ENCODE measurements around the gene SAPCD2.

SAPCD2 gene

DNA sequence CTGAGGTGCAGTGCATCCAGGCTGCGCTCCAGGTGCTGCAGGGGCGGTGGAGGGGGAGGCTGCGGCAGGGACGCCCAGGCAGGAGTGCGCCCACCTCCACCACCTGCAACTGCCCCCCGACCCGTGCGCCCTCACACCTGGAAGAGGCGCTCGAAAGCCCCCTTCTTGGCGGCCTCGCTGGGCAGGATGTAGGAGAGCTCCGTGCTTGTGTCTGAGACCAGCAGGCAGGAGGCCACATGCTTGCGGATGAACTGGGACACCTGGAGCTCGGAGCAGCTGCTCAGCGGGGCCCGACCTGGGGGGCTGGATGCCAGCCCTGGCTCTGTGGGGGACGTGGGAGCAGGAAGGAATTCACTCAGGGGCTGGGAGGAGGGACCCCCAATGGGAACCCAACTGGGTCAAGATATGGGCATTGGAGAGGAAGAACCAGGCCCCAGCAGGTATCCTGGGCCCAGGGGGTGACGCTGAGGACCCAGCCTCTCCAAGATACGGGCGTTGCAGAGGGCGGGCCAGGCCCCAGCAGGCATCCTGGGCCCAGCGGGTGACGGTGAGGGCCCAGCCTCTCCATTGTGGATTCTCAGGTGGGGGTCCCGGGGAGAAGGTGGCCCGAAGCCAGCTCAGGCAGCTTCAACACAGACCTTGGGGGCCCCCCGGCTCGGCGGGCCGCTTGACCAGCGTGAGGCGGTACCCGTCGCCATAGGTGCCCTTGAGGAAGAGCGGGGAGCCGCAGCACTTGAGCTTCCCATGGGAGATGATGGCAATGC is 55.4 kb downstream of the SAPCD2 start:
- no peak for DNase-seq

DNA sequence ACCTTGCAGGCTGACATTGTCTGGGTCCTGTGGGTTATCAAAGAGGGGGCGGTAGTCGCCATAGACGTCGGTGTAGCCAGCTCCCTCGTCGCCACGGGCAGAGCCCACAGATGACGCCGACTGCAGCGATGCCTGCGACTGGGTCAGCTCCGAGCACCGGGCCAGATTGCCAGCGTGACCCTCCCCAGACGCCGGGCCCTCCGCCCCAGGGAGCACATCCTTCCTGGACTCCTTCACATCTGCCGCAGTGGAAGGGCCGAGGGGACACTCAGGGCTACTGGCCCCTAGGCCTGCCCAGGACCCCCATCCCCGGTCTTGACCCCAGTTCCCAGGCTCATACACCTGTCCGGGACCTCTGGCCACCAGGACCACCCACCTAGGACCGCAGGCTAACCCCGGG is 56.2 kb downstream of the SAPCD2 start:
- DNase-seq = no peak

DNA sequence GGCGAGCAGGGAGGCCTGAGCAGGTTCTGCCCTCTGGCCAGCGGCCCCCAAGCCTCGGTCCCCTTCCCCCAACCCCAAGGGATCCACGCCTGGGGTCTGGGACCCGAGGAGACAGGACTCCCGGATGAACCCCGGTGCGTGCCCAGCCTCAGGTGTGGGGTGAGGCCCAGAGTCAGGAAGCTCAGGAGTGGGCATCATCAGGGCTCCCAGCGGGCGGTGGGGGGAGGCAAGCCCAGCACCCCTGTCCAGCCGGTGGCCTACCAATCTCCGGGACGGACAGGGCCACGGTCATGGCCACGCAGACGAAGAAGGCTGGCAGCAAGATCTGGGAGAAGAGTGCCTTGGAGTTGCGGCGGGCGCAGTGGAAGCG is 56.8 kb downstream of the SAPCD2 start:
- DNase-seq = no peak

DNA sequence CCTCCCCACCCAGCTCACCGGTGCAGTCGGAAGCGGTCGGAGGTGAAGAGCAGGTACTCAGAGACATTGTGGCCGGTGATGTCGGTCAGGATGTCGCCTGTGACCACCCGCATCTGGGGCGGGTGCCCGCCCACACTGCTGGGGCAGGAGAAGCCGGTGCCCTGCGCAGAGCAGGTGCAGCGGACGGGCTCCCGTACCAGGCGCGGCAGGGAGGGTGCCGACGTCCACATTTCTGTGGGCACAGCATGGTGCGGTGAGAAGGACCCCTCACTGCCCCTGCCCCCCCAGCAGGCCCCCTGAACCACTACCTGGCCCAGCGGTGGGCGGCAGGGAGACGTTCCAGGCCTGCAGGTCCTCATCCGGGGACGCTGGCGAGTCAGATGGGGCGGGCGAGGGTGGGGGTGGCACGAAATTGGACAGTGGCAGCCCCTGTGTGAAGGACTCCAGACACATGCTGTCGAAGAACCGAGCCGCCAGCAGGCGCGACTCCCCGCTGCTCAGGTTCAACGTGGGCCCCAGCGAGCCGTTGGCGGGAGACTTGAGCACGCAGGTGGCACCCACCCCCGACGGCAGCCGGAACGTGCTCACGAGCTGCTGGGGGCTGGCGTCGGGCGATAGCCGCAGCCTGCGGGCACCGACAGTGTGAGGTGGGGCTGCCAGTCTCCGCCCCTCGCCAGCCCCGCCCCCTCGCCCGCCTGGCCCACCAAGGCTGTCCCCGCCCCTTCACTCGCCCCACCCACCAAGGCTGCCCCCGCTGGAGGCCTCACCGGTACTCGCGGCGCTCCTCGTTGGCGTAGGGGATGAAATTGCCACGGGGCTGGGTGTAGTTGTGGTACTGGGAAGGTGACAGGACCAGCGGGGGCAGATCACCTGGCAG is 57.4 kb downstream of the SAPCD2 start:
- DNase-seq = no peak
